IPS DF 4.7 (cell line): ENCODE measurements around the gene GET3.

Source experiments
- DNase-seq: peaks from one replicate; pipeline ENCODE4 v3.0.0-alpha.2; 2013; ENCODE audit warnings: low spot score; ENCODE audit errors: extremely low read depth

The GET3 gene

GRCh38 chr19:12779162-12779993 lies 42.1 kb downstream of the GET3 start:
- no peak for DNase-seq

- DNase-seq: no peak
These were observed 44.8 kb downstream of the GET3 start for GRCh38 chr19:12782174-12782423.

GRCh38 chr19:12782424-12783290 lies 45.4 kb downstream of the GET3 start:
- no peak for DNase-seq

GRCh38 chr19:12783291-12783848 lies 46.1 kb downstream of the GET3 start:
- DNase-seq: no peak

GRCh38 chr19:12783849-12784393 lies 46.6 kb downstream of the GET3 start:
- DNase-seq: no peak

- no peak for DNase-seq
These were observed 47.1 kb downstream of the GET3 start for GRCh38 chr19:12784394-12784870.

GRCh38 chr19:12784871-12785430 lies 47.7 kb downstream of the GET3 start:
- DNase-seq: no peak

- DNase-seq: no peak
These were observed 48.2 kb downstream of the GET3 start for GRCh38 chr19:12785431-12786031.

- DNase-seq: no peak
These were observed 49.0 kb downstream of the GET3 start for GRCh38 chr19:12786141-12786870.

- no peak for DNase-seq
These were observed 49.7 kb downstream of the GET3 start for GRCh38 chr19:12786952-12787351.

- no peak for DNase-seq
These were observed 50.2 kb downstream of the GET3 start for GRCh38 chr19:12787458-12787857.

- DNase-seq: no peak
These were observed 50.9 kb downstream of the GET3 start for GRCh38 chr19:12788042-12788681.

GRCh38 chr19:12788682-12789097 lies 51.4 kb downstream of the GET3 start:
- no peak for DNase-seq

GRCh38 chr19:12789098-12789903 lies 52.0 kb downstream of the GET3 start:
- DNase-seq: no peak

- DNase-seq: no peak
These were observed 52.8 kb downstream of the GET3 start for GRCh38 chr19:12789904-12790619.

- DNase-seq: no peak
These were observed 53.5 kb downstream of the GET3 start for GRCh38 chr19:12790628-12791344.

GRCh38 chr19:12791345-12792050 lies 54.2 kb downstream of the GET3 start, which contains the start of gene JUNB:
JUNB (plus strand) TSS chr19:12791486; CDS start chr19:12791772, 286 bp downstream.
- no peak for DNase-seq
